Kidney capillary endothelial cell (primary cell): ENCODE results near the gene LHFPL3.
"Not testable (repeated sequence)": the region's sequence is repeated elsewhere in the genome, so short reads cannot be mapped to it uniquely, and the experiment has no call there.

Experiments
- DNase-seq: peaks from one replicate; pipeline ENCODE4 v3.0.0-alpha.2; 2018; ENCODE audit warnings: low spot score

LHFPL3 gene

GRCh38 chr7:104895522-104896236, 567.3 kb downstream of the LHFPL3 start:
- DNase-seq, result no peak

GRCh38 chr7:104898434-104898833, 570.0 kb downstream of the LHFPL3 start:
- DNase-seq, result no peak

GRCh38 chr7:104900525-104901239, 572.3 kb downstream of the LHFPL3 start:
- no peak for DNase-seq

GRCh38 chr7:104901240-104901619, 572.8 kb downstream of the LHFPL3 start:
- DNase-seq, result no peak

GRCh38 chr7:104902183-104902582, 573.8 kb downstream of the LHFPL3 start:
- no peak for DNase-seq

GRCh38 chr7:104903044-104903443, 574.6 kb downstream of the LHFPL3 start:
- DNase-seq, result no peak

GRCh38 chr7:104903846-104904245, 575.4 kb downstream of the LHFPL3 start:
- no peak for DNase-seq

- DNase-seq, result no peak
Measured at GRCh38 chr7:104906032-104906431, 577.6 kb downstream of the LHFPL3 start.

- DNase-seq, result no peak
Measured at GRCh38 chr7:104906556-104906955, 578.2 kb downstream of the LHFPL3 start.

- no peak for DNase-seq
Measured at GRCh38 chr7:104908636-104909035, 580.2 kb downstream of the LHFPL3 start.

GRCh38 chr7:104909096-104909495, 580.7 kb downstream of the LHFPL3 start:
- DNase-seq, result no peak

- no peak for DNase-seq
Measured at GRCh38 chr7:104914421-104914820, 586.0 kb downstream of the LHFPL3 start.

GRCh38 chr7:104921596-104921995, 593.2 kb downstream of the LHFPL3 start:
- no peak for DNase-seq

GRCh38 chr7:104922182-104923009, 594.0 kb downstream of the LHFPL3 start:
- peak; percentile 12 for DNase-seq

GRCh38 chr7:104923010-104923421, 594.6 kb downstream of the LHFPL3 start:
- DNase-seq, result peak; percentile 85

- not testable (repeated sequence) for DNase-seq
Measured at GRCh38 chr7:104926189-104926588, 597.8 kb downstream of the LHFPL3 start.

GRCh38 chr7:104926601-104927041, 598.2 kb downstream of the LHFPL3 start:
- DNase-seq, result no peak

GRCh38 chr7:104927055-104927454, 598.7 kb downstream of the LHFPL3 start:
- no peak for DNase-seq

- DNase-seq, result no peak
Measured at GRCh38 chr7:104928721-104929400, 600.5 kb downstream of the LHFPL3 start.

- DNase-seq, result no peak
Measured at GRCh38 chr7:104929921-104930320, 601.5 kb downstream of the LHFPL3 start.

GRCh38 chr7:104931181-104931781, 602.9 kb downstream of the LHFPL3 start:
- no peak for DNase-seq

- DNase-seq, result no peak
Measured at GRCh38 chr7:104933022-104933421, 604.6 kb downstream of the LHFPL3 start.
